GM12892 (cell line): ENCODE data around the gene CACNA2D4.

Experiments used
- POLR2A ChIP-seq: IDR thresholded peaks from 2 replicates; pipeline ENCODE4 v1.6.1; 2011; ENCODE audit warnings: low read depth, low read length, control low read depth
- POLR2AphosphoS5 ChIP-seq: IDR thresholded peaks from 2 replicates; pipeline ENCODE4 v1.6.1; 2011; ENCODE audit warnings: low read depth, low read length, control low read depth
- TAF1 ChIP-seq: IDR thresholded peaks from 2 replicates; pipeline ENCODE4 v1.6.1; 2011; ENCODE audit warnings: low read depth, mild to moderate bottlenecking, control low read depth, low read length, borderline replicate concordance

- TF ChIP-seq POLR2A (no peak), TAF1 (no peak), POLR2AphosphoS5 (no peak)
These were observed 46.5 kb downstream of the CACNA2D4 start for GRCh38 chr12:1872001-1872400.
